Testis (tissue), 3 donors: ENCODE results near the gene WDR6. TPM values are rescaled to one million over a fixed set of nuclear protein-coding genes. Genes with fewer than 3 reads are reported as not detected.

Experiments used
- DNase-seq: peaks from one replicate; pipeline ENCODE4 v3.0.0-alpha.2; 2019
- H3K27ac ChIP-seq, 2 donors: fragments of 200-600 bp; sonication (generic); one replicate each; pipeline ENCODE4 v1.5.1; 2019
- H3K27me3 ChIP-seq: fragments of 200-600 bp; sonication (generic); one replicate; pipeline ENCODE4 v1.5.1; 2019
- H3K36me3 ChIP-seq: fragments of 200-600 bp; sonication (generic); one replicate; pipeline ENCODE4 v1.5.1; 2017; ENCODE audit warnings: low read depth; ENCODE audit errors: missing control alignments
- H3K4me1 ChIP-seq: fragments of 200-600 bp; sonication (generic); one replicate; pipeline ENCODE4 v1.5.1; 2019
- H3K4me3 ChIP-seq, 2 donors: fragments of 200-600 bp; sonication (generic); one replicate each; pipeline ENCODE4 v1.5.1; 2017 to 2019
- H3K9me3 ChIP-seq: fragments of 200-600 bp; sonication (generic); one replicate; pipeline ENCODE4 v1.5.1; 2017
- POLR2A ChIP-seq: fragments of 450-650 bp; IDR thresholded peaks from one replicate; pipeline ENCODE4 v1.6.1; 2017; ENCODE audit warnings: antibody characterized with exemption, mild to moderate bottlenecking, moderate library complexity
- WGBS, 2 donors: methylation state at CpG; one replicate each; pipeline ENCODE4 v1.1.5; 2018; 5-methylcytosine and 5-hydroxymethylcytosine counted together
- intact Hi-C: fragments of 100-400 bp; cut with DNase I; formaldehyde crosslinking; loops from one replicate; pipeline ENCODE4 v1.15.1; 2023; ENCODE audit warnings: low total_unique reads
- polyA plus RNA-seq: library from polyadenylated mRNA; stranded (reverse); fragments of 350-450 nt; fragmentation: Illumina TruSeq; extraction: RNeasy Lipid Tissue Mini Kit (QIAGEN cat#74804); gene quantifications from one replicate; pipeline ENCODE4 v1.2.3, GENCODE V29; 2014; ENCODE audit warnings: low read depth, low replicate concordance; ENCODE audit not compliant: insufficient read depth
- total RNA-seq, 2 donors: library from RNA; depleted of rRNA; stranded (reverse); fragments of >200 nt; gene quantifications; one replicate each; pipeline ENCODE4 v1.2.3, GENCODE V29; 2016
- TF ChIP-seq, protein P1 (sequence below), 3 experiments: fragments of 450-650 bp in 2 of 3; fragments of 200-600 bp in 1 of 3; sonication (generic) in 1 of 3; IDR thresholded peaks; one replicate each; pipeline ENCODE4 v1.5.1; 2016 to 2019; ENCODE audit warnings: antibody characterized with exemption in 3 of 3, mild to moderate bottlenecking in 2 of 3, moderate library complexity in 1 of 3

The WDR6 gene
- total and polyA plus RNA-seq, 3 donors from 2014 or later = 92.0 to 172 (median 171) TPM

DNA sequence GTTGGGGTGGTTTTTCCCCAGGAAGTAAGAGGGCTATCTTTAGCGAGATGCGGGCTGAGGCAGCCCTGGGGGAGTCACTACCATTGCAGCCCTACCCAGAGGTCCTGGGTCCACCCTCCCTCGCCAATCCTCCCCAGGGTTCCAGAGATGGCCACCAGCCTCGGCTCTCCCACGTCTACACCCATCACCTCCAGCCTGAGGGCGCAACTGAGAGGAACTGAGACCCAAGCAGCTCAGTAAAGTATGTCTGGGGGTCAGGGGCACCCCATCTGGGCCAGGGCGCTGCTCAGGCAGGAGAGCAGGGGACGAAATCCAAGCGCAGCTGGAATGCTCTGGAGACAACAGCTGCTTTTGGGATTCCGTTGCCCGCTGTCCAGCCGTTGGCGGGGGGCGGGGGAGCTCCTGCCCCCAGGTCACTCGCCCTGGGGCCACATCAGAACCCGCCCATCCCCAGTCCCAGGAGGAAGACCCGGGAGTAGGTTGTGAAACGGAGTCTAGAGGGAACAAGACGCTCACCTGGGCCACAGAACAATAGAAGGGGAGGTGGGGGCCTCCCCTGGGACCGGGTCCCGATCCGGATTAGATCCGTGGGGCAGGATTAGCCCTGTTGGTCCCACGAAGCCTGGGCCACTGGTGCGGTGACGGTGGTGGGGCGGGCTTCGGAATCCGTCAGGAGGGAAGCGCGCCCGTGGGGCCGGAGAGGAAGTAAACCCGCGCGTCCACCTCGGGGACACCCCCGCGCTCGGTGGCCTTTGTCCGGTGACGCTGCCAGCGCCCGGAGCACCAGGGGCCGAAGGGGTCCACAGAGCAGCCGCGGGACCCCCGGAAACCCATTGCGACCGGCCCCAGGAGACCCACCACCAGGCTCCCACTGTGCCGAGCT is 13.4 kb downstream of the WDR6 start:
- no peak for TF ChIP-seq POLR2A
- TF ChIP-seq, protein P1, sequence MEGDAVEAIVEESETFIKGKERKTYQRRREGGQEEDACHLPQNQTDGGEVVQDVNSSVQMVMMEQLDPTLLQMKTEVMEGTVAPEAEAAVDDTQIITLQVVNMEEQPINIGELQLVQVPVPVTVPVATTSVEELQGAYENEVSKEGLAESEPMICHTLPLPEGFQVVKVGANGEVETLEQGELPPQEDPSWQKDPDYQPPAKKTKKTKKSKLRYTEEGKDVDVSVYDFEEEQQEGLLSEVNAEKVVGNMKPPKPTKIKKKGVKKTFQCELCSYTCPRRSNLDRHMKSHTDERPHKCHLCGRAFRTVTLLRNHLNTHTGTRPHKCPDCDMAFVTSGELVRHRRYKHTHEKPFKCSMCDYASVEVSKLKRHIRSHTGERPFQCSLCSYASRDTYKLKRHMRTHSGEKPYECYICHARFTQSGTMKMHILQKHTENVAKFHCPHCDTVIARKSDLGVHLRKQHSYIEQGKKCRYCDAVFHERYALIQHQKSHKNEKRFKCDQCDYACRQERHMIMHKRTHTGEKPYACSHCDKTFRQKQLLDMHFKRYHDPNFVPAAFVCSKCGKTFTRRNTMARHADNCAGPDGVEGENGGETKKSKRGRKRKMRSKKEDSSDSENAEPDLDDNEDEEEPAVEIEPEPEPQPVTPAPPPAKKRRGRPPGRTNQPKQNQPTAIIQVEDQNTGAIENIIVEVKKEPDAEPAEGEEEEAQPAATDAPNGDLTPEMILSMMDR (IDR thresholded peaks at IDR 0.05) = no peak
- intact Hi-C loops = loop anchor here (10.0 kb wide), 2 partner anchors 74 to 254 kb away; partner anchors contain the start of genes C3orf62 and QRICH1
- 0 to 1% methylated on average over 15 to 29 of the region's 51 CpGs for WGBS, 2 donors
- Histone ChIP-seq H3K27ac (peak overlapping the region; percentile 99), H3K4me3 (peak overlapping the region; percentile 93 to 94), H3K9me3 (no peaks in the 10 kb centered on the region), H3K4me1 (peaks cover 34% of the 10 kb centered on the region), H3K36me3 (no peaks in the 10 kb centered on the region), H3K27me3 (no peaks in the 10 kb centered on the region)
- peak; percentile 43 for DNase-seq

DNA sequence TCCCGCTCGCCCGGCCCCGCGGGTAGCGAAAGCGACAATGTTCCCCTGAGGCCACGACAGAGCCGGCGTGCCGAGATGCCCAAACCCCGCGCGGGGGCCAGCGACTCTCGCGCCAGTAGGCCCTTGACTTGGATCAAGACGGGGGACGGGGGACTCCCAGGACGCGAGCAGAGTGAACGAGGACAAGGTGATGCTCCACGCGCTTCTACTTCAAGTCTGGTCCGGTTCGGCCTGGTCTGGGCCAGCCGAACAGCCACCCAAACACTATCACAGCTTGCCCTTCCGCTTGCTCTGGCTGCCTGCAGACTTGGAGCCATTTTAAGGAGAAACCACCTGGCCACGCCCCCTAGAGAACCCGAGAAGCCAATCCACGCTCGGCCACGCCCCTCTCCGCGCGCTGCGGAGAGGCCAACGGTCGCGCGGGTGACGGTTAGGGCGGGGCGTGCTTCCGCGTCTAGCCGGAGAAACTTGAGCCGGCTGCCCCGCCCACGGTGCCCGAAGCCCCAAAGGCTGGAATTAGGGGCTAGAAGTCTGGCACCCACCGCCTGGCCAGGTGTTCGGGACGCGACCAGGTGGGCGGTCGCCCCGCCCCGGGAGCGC is 14.1 kb downstream of the WDR6 start:
- intact Hi-C loops = loop anchor here (10.0 kb wide), 2 partner anchors 73 to 253 kb away; partner anchors contain the start of genes C3orf62 and QRICH1
- 0 to 1% methylated on average over 13 to 47 of the region's 60 CpGs for WGBS, 2 donors
- DNase-seq = peak; percentile 99
- Histone ChIP-seq H3K9me3 (no peaks in the 10 kb centered on the region), H3K4me1 (peaks cover 34% of the 10 kb centered on the region), H3K36me3 (no peaks in the 10 kb centered on the region), H3K27me3 (no peaks in the 10 kb centered on the region), H3K4me3 (peak overlapping the region; percentile 93 to 94), H3K27ac (peak overlapping the region; percentile 99)
- TF ChIP-seq, protein P1 (IDR thresholded peaks at IDR 0.05) = no peak
- TF ChIP-seq POLR2A = peak; percentile 99

DNA sequence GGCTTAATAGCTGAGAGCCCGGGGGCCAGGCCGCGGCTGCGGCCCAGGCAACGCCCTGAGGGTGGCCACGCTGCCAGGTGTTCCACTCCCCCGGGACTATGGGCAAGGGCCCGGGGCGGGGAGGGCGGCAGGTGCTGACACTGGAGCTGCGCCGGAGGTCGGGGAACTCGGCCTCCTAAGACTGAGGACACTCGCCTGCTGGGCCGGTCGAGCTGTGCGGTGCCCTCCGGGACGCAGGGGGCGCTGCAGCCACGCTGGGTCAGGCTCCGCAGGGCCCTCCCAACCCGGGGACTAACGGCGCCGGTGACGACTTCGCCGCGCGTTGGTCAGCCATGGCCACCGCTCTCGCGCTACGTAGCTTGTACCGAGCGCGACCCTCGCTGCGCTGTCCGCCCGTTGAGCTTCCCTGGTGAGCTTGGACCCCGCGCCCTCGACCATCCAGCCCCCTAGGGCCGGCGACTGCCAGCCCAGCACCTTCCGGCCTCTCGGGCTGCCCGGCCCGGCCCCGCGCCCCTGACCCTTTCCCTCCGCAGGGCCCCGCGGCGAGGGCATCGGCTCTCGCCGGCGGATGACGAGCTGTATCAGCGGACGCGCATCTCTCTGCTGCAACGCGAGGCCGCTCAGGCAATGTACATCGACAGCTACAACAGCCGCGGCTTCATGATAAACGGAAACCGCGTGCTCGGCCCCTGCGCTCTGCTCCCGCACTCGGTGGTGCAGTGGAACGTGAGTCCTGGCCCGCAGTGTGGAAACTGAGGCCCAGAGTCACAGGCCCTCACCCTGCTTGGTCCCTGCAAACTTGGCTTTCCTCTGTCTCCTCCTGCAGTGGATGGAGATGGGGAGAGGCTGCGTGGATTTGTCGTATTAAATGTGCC is 14.9 kb downstream of the WDR6 start, which contains the start of gene NDUFAF3:
Gene NDUFAF3 (plus strand): TSS at position 309 of the 875 bp plus-strand sequence. CDS start 24 bp downstream, at position 333.
- intact Hi-C loops = loop anchor here (10.0 kb wide), 2 partner anchors 73 to 253 kb away; partner anchors contain the start of genes C3orf62 and QRICH1
- H3K4me3 ChIP-seq = peak within 1 kb of the TSS; percentile 93 to 94
- no peak for TF ChIP-seq POLR2A
- TF ChIP-seq, protein P1 (IDR thresholded peaks at IDR 0.05) = peak; percentile 95 to 98 (median 96)
- 0 to 1% methylated on average over 2 to 39 of the region's 83 CpGs for WGBS, 2 donors
- H3K4me1 ChIP-seq = peaks cover 34% of the 10 kb centered on the region
- H3K36me3 ChIP-seq = no peaks in the 10 kb centered on the region
- H3K27me3 ChIP-seq = no peaks in the 10 kb centered on the region
- peak; percentile 92 for DNase-seq
- H3K9me3 ChIP-seq = no peaks in the 10 kb centered on the region
- H3K27ac ChIP-seq = peak within 1 kb of the TSS; percentile 99

DNA sequence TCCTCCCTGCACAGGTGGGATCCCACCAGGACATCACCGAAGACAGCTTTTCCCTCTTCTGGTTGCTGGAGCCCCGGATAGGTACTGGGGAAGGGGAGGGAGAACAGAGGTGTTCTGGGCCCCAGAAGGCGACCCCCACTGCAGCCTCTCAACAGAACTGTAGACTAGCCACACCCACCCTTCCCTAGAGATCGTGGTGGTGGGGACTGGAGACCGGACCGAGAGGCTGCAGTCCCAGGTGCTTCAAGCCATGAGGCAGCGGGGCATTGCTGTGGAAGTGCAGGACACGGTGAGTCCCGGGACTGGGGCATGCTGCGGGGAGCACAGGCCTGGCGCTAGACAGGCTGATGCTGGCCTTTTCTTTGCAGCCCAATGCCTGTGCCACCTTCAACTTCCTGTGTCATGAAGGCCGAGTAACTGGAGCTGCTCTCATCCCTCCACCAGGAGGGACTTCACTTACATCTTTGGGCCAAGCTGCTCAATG is 15.5 kb downstream of the WDR6 start:
- peak overlapping the region; percentile 93 to 94 for H3K4me3 ChIP-seq
- H3K27me3 ChIP-seq = no peaks in the 10 kb centered on the region
- TF ChIP-seq, protein P1 (IDR thresholded peaks at IDR 0.05) = no peak
- TF ChIP-seq POLR2A = no peak
- peak overlapping the region; percentile 99 for H3K27ac ChIP-seq
- DNase-seq = no peak
- WGBS, 2 donors = 17 to 25% methylated on average over 8 of the region's 12 CpGs
- no peaks in the 10 kb centered on the region for H3K9me3 ChIP-seq
- peaks cover 28% of the 10 kb centered on the region for H3K4me1 ChIP-seq
- intact Hi-C loops = loop anchor here (10.0 kb wide), 2 partner anchors 72 to 252 kb away; partner anchors contain the start of genes C3orf62 and QRICH1
- H3K36me3 ChIP-seq = no peaks in the 10 kb centered on the region
